ENCODE data around the gene DLG2.

DNA sequence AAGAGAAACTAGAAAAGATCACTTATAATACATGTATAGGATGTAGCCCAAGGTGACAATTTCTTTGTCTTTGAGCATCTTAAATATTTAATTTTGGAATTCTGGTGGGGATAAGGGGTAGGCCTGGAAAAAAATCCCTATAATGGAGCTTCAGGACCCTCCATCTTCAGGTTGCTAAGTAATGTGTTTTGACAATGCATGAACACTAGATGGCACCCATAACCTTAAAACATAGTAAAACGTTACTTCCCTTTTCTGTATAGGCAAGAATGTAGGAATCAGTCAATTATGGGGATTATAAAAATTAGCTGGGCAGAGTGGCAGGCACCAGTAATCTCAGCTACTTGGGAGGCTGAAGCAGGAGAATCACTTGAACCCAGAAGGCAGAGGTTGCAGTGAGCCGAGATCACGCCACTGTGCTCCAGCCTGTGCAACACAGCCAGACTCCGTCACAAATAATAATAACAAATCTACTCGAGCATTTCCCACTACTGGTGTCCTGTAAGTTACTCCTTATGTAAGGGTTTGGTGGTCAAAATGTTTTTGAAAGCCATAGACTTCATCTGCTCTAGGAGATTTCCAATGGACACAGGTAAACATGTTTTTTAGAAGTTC, 1799.1 kb downstream of the DLG2 start:
- TF ChIP-seq, protein P1, sequence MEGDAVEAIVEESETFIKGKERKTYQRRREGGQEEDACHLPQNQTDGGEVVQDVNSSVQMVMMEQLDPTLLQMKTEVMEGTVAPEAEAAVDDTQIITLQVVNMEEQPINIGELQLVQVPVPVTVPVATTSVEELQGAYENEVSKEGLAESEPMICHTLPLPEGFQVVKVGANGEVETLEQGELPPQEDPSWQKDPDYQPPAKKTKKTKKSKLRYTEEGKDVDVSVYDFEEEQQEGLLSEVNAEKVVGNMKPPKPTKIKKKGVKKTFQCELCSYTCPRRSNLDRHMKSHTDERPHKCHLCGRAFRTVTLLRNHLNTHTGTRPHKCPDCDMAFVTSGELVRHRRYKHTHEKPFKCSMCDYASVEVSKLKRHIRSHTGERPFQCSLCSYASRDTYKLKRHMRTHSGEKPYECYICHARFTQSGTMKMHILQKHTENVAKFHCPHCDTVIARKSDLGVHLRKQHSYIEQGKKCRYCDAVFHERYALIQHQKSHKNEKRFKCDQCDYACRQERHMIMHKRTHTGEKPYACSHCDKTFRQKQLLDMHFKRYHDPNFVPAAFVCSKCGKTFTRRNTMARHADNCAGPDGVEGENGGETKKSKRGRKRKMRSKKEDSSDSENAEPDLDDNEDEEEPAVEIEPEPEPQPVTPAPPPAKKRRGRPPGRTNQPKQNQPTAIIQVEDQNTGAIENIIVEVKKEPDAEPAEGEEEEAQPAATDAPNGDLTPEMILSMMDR (IDR thresholded peaks at IDR 0.05; ENCODE audit: low read length): peak; percentile 68
- no peak for TF ChIP-seq EZH2 (IDR thresholded peaks at IDR 0.05; ENCODE audit: borderline replicate concordance, low read length)

Data from OCI-LY1 (cell line).